Panc1 (cell line): ENCODE results near the gene RIMOC1.

Experiments used
- SIN3A ChIP-seq: IDR thresholded peaks from 2 replicates; pipeline ENCODE4 v1.6.1; 2012; ENCODE audit warnings: low read depth, mild to moderate bottlenecking, low read length, moderate library complexity, borderline replicate concordance; ENCODE audit not compliant: insufficient read depth
- TCF7L2 ChIP-seq: IDR thresholded peaks from 2 replicates; pipeline ENCODE4 v1.6.1; 2011; ENCODE audit warnings: mild to moderate bottlenecking, low read depth, low read length, inconsistent platforms
- TF ChIP-seq, protein P1 (sequence below): fragments of 450-650 bp; IDR thresholded peaks from 2 replicates; pipeline ENCODE4 v1.5.1; 2017; ENCODE audit warnings: mild to moderate bottlenecking
- TF ChIP-seq, protein P2 (sequence below), 2 experiments: IDR thresholded peaks; 2 replicates each; pipeline ENCODE4 v1.6.1; 2011 to 2012; ENCODE audit warnings: low read depth in 2 of 2, control low read depth in 1 of 2, low read length in 1 of 2, mild to moderate bottlenecking in 1 of 2, moderate library complexity in 1 of 2; ENCODE audit not compliant: insufficient read depth in 1 of 2

DNA sequence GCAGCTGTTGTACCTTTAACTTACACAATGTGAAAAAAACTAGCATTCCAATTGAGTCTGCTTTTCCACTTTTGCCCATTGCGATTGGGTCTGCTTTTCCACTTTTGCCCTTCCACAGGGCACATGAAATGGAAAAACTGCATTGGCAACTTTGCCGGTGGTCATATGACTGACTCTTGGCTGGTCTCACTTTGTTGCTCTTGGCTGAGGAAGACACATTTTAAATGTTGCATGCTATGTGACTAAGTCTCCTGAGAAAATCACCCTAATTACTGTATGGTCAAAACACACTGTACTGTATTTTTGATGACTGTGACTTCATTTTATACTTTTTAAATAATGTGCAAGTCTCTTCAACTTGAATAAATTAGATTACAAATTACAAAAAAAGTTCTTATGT, 32.3 kb upstream of the RIMOC1 start:
- TF ChIP-seq, protein P1, sequence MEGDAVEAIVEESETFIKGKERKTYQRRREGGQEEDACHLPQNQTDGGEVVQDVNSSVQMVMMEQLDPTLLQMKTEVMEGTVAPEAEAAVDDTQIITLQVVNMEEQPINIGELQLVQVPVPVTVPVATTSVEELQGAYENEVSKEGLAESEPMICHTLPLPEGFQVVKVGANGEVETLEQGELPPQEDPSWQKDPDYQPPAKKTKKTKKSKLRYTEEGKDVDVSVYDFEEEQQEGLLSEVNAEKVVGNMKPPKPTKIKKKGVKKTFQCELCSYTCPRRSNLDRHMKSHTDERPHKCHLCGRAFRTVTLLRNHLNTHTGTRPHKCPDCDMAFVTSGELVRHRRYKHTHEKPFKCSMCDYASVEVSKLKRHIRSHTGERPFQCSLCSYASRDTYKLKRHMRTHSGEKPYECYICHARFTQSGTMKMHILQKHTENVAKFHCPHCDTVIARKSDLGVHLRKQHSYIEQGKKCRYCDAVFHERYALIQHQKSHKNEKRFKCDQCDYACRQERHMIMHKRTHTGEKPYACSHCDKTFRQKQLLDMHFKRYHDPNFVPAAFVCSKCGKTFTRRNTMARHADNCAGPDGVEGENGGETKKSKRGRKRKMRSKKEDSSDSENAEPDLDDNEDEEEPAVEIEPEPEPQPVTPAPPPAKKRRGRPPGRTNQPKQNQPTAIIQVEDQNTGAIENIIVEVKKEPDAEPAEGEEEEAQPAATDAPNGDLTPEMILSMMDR = no peak
- TF ChIP-seq TCF7L2 (no peak), SIN3A (no peak)
- TF ChIP-seq, protein P2, sequence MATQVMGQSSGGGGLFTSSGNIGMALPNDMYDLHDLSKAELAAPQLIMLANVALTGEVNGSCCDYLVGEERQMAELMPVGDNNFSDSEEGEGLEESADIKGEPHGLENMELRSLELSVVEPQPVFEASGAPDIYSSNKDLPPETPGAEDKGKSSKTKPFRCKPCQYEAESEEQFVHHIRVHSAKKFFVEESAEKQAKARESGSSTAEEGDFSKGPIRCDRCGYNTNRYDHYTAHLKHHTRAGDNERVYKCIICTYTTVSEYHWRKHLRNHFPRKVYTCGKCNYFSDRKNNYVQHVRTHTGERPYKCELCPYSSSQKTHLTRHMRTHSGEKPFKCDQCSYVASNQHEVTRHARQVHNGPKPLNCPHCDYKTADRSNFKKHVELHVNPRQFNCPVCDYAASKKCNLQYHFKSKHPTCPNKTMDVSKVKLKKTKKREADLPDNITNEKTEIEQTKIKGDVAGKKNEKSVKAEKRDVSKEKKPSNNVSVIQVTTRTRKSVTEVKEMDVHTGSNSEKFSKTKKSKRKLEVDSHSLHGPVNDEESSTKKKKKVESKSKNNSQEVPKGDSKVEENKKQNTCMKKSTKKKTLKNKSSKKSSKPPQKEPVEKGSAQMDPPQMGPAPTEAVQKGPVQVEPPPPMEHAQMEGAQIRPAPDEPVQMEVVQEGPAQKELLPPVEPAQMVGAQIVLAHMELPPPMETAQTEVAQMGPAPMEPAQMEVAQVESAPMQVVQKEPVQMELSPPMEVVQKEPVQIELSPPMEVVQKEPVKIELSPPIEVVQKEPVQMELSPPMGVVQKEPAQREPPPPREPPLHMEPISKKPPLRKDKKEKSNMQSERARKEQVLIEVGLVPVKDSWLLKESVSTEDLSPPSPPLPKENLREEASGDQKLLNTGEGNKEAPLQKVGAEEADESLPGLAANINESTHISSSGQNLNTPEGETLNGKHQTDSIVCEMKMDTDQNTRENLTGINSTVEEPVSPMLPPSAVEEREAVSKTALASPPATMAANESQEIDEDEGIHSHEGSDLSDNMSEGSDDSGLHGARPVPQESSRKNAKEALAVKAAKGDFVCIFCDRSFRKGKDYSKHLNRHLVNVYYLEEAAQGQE (IDR thresholded peaks at IDR 0.05; ENCODE audit: insufficient read depth in 1 of 2, low read depth in 2 of 2, low read length in 1 of 2) = no peak
